Measurements from ENCODE around the gene ACOX3. TPM values are rescaled to one million over a fixed set of nuclear protein-coding genes. Genes with fewer than 3 reads are reported as not detected.

The ACOX3 gene
- polyA plus RNA-seq, 3 donors: 3.8 to 16.8 (median 13.3) TPM

GRCh38 chr4:8439914-8440491, 520 bp downstream of the ACOX3 start:
- Histone ChIP-seq H3K27me3 (ENCODE audit: control insufficient read depth in 2 of 2, insufficient read depth in 2 of 2, low read length in 2 of 2) (no peaks in the 10 kb centered on the region), H3K4me2 (replicated peaks; ENCODE audit: extremely low read depth, low read length, poor library complexity, severe bottlenecking) (peak overlapping the region; percentile 99), H3K36me3 (replicated peaks in 1 of 2; ENCODE audit: control insufficient read depth in 1 of 2, insufficient read depth in 2 of 2, low read length in 2 of 2) (peaks cover 0 to 7% of the 10 kb centered on the region in 2 donors), H3K27ac (ENCODE audit: low read depth in 1 of 2, low read length in 2 of 2) (peak overlapping the region; percentile 89 to 99), H3K79me2 (ENCODE audit: insufficient read depth, low read length) (peaks cover 60% of the 10 kb centered on the region), H3K4me1 (ENCODE audit: control insufficient read depth in 1 of 2, insufficient read depth in 2 of 2, low read length in 2 of 2) (peaks cover 28 to 35% of the 10 kb centered on the region in 2 donors), H4K20me1 (ENCODE audit: insufficient read depth, low read length) (peaks cover 3% of the 10 kb centered on the region), H3K9me3 (replicated peaks in 1 of 2; ENCODE audit: control insufficient read depth in 1 of 2, insufficient read depth in 1 of 2, low read length in 2 of 2) (no peaks in the 10 kb centered on the region), H3K9ac (ENCODE audit: insufficient read depth, low read length, poor library complexity, severe bottlenecking) (peak overlapping the region; percentile 89), H3K4me3 (replicated peaks in 1 of 3; ENCODE audit: low read depth in 2 of 3, low read length in 3 of 3) (peak overlapping the region; percentile 63 to 88 (median 71)), H2AFZ (ENCODE audit: insufficient read depth, low read depth, low read length, poor library complexity, severe bottlenecking) (peak overlapping the region; percentile 98)
- peak; percentile 79 to 86 (median 81) for DNase-seq
- WGBS (ENCODE audit: insufficient coverage): 6% methylated on average over 6 of the region's 12 CpGs
- no peak for TF ChIP-seq CTCF (IDR thresholded peaks at IDR 0.05)
- Mint-ChIP-seq H3K27ac (peak overlapping the region; percentile 98 to 100 (median 100)), H3K36me3 (peaks cover 8 to 12% of the 10 kb centered on the region in 2 donors), H3K9me3 (peaks cover 11 to 26% (median 20%) of the 10 kb centered on the region in 7 donors), H3K4me1 (peaks cover 33% of the 10 kb centered on the region), H3K4me3 (peak overlapping the region; percentile 87 to 98), H3K27me3 (ENCODE audit: low read depth in 3 of 3) (peaks cover 0 to 2% (median 0%) of the 10 kb centered on the region in 3 donors)
- intact Hi-C loops (cut with micrococcal nuclease): no loop called here

GRCh38 chr4:8439168-8439567, 1.4 kb downstream of the ACOX3 start:
- Histone ChIP-seq H3K27me3 (ENCODE audit: control insufficient read depth in 2 of 2, insufficient read depth in 2 of 2, low read length in 2 of 2) (no peaks in the 10 kb centered on the region), H3K9me3 (replicated peaks in 1 of 2; ENCODE audit: control insufficient read depth in 1 of 2, insufficient read depth in 1 of 2, low read length in 2 of 2) (no peaks in the 10 kb centered on the region), H4K20me1 (ENCODE audit: insufficient read depth, low read length) (peaks cover 3% of the 10 kb centered on the region), H3K36me3 (replicated peaks in 1 of 2; ENCODE audit: control insufficient read depth in 1 of 2, insufficient read depth in 2 of 2, low read length in 2 of 2) (peaks cover 2 to 7% of the 10 kb centered on the region in 2 donors), H2AFZ (ENCODE audit: insufficient read depth, low read depth, low read length, poor library complexity, severe bottlenecking) (no peak overlapping the region), H3K4me3 (replicated peaks in 1 of 3; ENCODE audit: low read depth in 2 of 3, low read length in 3 of 3) (peak overlapping the region in 1 of 3 experiments; percentile 88), H3K4me1 (ENCODE audit: control insufficient read depth in 1 of 2, insufficient read depth in 2 of 2, low read length in 2 of 2) (peaks cover 28 to 35% of the 10 kb centered on the region in 2 donors), H3K4me2 (replicated peaks; ENCODE audit: extremely low read depth, low read length, poor library complexity, severe bottlenecking) (peak overlapping the region; percentile 99), H3K9ac (ENCODE audit: insufficient read depth, low read length, poor library complexity, severe bottlenecking) (no peak overlapping the region), H3K27ac (ENCODE audit: low read depth in 1 of 2, low read length in 2 of 2) (peak overlapping the region in 1 of 2 donors; percentile 99), H3K79me2 (ENCODE audit: insufficient read depth, low read length) (peaks cover 60% of the 10 kb centered on the region)
- DNase-seq: no peak
- no peak overlapping the region for H3K27ac Mint-ChIP-seq
- H3K27me3 Mint-ChIP-seq (ENCODE audit: low read depth in 3 of 3): peaks cover 0 to 2% (median 0%) of the 10 kb centered on the region in 3 donors
- H3K4me1 Mint-ChIP-seq: peaks cover 33% of the 10 kb centered on the region
- intact Hi-C loops (cut with micrococcal nuclease): no loop called here
- TF ChIP-seq CTCF (IDR thresholded peaks at IDR 0.05): no peak
- H3K36me3 Mint-ChIP-seq: peaks cover 6 to 19% of the 10 kb centered on the region in 2 donors
- WGBS (ENCODE audit: insufficient coverage): 93% methylated on average over 2 of the region's 3 CpGs
- no peak overlapping the region for H3K4me3 Mint-ChIP-seq
- peaks cover 11 to 26% (median 20%) of the 10 kb centered on the region in 7 donors for H3K9me3 Mint-ChIP-seq
